Right cardiac atrium (tissue), 5 donors: ENCODE data around the gene TOMM7. TPM values are rescaled to one million over a fixed set of nuclear protein-coding genes. Genes with fewer than 3 reads are reported as not detected.
A peak's percentile ranks its signal among the peaks of the same experiment; 100 is the strongest.

Source experiments
- ATAC-seq, 2 donors: fragments of 200-7000 bp; cut with Tn5 transposase; one replicate each; pipeline versions ENCODE4 v1.8.0 to v1.9.1; 2020; ENCODE audit warnings: moderate library complexity in 2 of 2, mild to moderate bottlenecking in 1 of 2
- DNase-seq, 3 donors: peaks; one replicate each; pipeline ENCODE4 v3.0.0-alpha.2; 2020
- H3K27ac ChIP-seq: one replicate; pipeline ENCODE4 v1.5.1; 2013; ENCODE audit warnings: mild to moderate bottlenecking, low read length, control low read depth, moderate library complexity
- H3K27me3 ChIP-seq: one replicate; pipeline ENCODE4 v1.6.1; 2013; ENCODE audit not compliant: control insufficient read depth, insufficient read depth
- H3K4me1 ChIP-seq: one replicate; pipeline ENCODE4 v1.6.1; 2013; ENCODE audit warnings: low read length; ENCODE audit not compliant: control insufficient read depth, insufficient read depth
- H3K4me3 ChIP-seq: one replicate; pipeline ENCODE4 v1.5.1; 2013; ENCODE audit warnings: low read length, control low read depth
- H3K9me3 ChIP-seq: one replicate; pipeline ENCODE4 v1.6.1; 2013; ENCODE audit warnings: low read length; ENCODE audit not compliant: control insufficient read depth
- WGBS: extraction: QIAGEN DNeasy Blood & Tissue Kit; methylation state at CpG from one replicate; pipeline ENCODE4 v1.1.7; 2013; 5-methylcytosine and 5-hydroxymethylcytosine counted together
- intact Hi-C, 4 donors: fragments of 100-400 bp; cut with DNase I; formaldehyde crosslinking; loops; one replicate each; pipeline versions ENCODE4 v1.11.0 to v1.14.0; 2022 to 2023
- long read RNA-seq, 4 donors: library from polyadenylated mRNA; unstranded; transcript quantifications; one replicate each; pipeline ENCODE4 v2.0.0, GENCODE V29; 2020 to 2021
- polyA plus RNA-seq: library from polyadenylated mRNA; stranded (reverse); fragments of 200-250 nt; gene quantifications from one replicate; pipeline ENCODE4 v1.2.3, GENCODE V29; 2013
- total RNA-seq, 4 donors: library from RNA; stranded (reverse); fragmentation: NEBNext Ultra II Directional; extraction: Animal tissue kit (Norgen Biotek cat#: 25700); gene quantifications; one replicate each; pipeline ENCODE4 v1.2.1, GENCODE V29; 2021
- donor health status: healthy with polysubstance abuse.
- donor health status: DM: no; HTN: yes; CAD: no.
- donor health status: DM: no; HTN: no; CAD: no.
- donor health status: DM: no; HTN: yes; CAD: no; lungs with severe emphysema.
- donor health status: DM: yes; HTN: yes; CAD: no.

The TOMM7 gene
- total RNA-seq = 100 to 1,000 TPM; 447 to 559 (median 471) TPM
- 365 TPM for polyA plus RNA-seq
- long read RNA-seq, donor 1, transcript TOMM7-204 (2 exons, 731 nt) = minor isoform, 6 of 103 reads
- long read RNA-seq, donor 1, transcript TOMM7-201 (3 exons, 778 nt) = major isoform, 95 of 103 reads
- long read RNA-seq, donor 1, partial matches to known transcripts = 0 of 103 reads
- long read RNA-seq, donor 1, other reads (novel, unspliced or antisense) = 2 of 103 reads
- long read RNA-seq, donor 2, transcript TOMM7-204 (2 exons, 731 nt) = minor isoform, 7 of 163 reads
- long read RNA-seq, donor 2, transcript TOMM7-201 (3 exons, 778 nt) = major isoform, 152 of 163 reads
- long read RNA-seq, donor 2, partial matches to known transcripts = 2 of 163 reads
- long read RNA-seq, donor 2, other reads (novel, unspliced or antisense) = 2 of 163 reads
- long read RNA-seq, donor 3, transcript TOMM7-201 (3 exons, 778 nt) = major isoform, 22 of 23 reads
- long read RNA-seq, donor 3, partial matches to known transcripts = 0 of 23 reads
- long read RNA-seq, donor 3, other reads (novel, unspliced or antisense) = 0 of 23 reads
- long read RNA-seq, donor 4, transcript TOMM7-201 (3 exons, 778 nt) = major isoform, 89 of 94 reads
- long read RNA-seq, donor 4, partial matches to known transcripts = 0 of 94 reads
- long read RNA-seq, donor 4, other reads (novel, unspliced or antisense) = 3 of 94 reads

- no peaks in the 10 kb centered on the region for H3K9me3 ChIP-seq
- DNase-seq (peak; percentile 93 to 95 (median 95)), ATAC-seq (peak; percentile 96)
- under 1% methylated on average over 38 of the region's 38 CpGs for WGBS
- no peaks in the 10 kb centered on the region for H3K27me3 ChIP-seq
- H3K4me3 ChIP-seq = peak within 1 kb of the TSS; percentile 87
- peaks cover 4% of the 10 kb centered on the region for H3K4me1 ChIP-seq
- intact Hi-C loops = no loop called here
- H3K27ac ChIP-seq = peak within 1 kb of the TSS; percentile 76
These were observed at the start of gene TOMM7 for GRCh38 chr7:22822486-22823141. TOMM7 (minus strand) TSS chr7:22822849; CDS start chr7:22822779, 70 bp downstream.

GRCh38 chr7:22872096-22872807 is 49.6 kb upstream of the TOMM7 start:
- Histone ChIP-seq H3K4me1 (peaks cover 4% of the 10 kb centered on the region), H3K27ac (no peak overlapping the region), H3K27me3 (no peaks in the 10 kb centered on the region), H3K4me3 (no peak overlapping the region), H3K9me3 (no peaks in the 10 kb centered on the region)
- intact Hi-C loops = no loop called here
- ATAC-seq = peak in 1 of 2 donors; percentile 34
- 46% methylated on average over 7 of the region's 7 CpGs for WGBS
- no peak for DNase-seq

GRCh38 chr7:22871661-22872060 is 49.0 kb upstream of the TOMM7 start:
- Histone ChIP-seq H3K27me3 (no peaks in the 10 kb centered on the region), H3K27ac (no peak overlapping the region), H3K4me1 (peaks cover 4% of the 10 kb centered on the region), H3K4me3 (no peak overlapping the region), H3K9me3 (no peaks in the 10 kb centered on the region)
- ATAC-seq = no peak
- no peak for DNase-seq
- intact Hi-C loops = no loop called here

- no peak for ATAC-seq
- WGBS = 96% methylated on average over 1 of the region's 1 CpG
These were observed 45.9 kb upstream of the TOMM7 start for GRCh38 chr7:22868509-22868908.

GRCh38 chr7:22867589-22867988 is 44.9 kb upstream of the TOMM7 start:
- Histone ChIP-seq H3K27ac (peak overlapping the region; percentile 72), H3K9me3 (no peaks in the 10 kb centered on the region), H3K4me1 (peaks cover 8% of the 10 kb centered on the region), H3K27me3 (no peaks in the 10 kb centered on the region), H3K4me3 (no peak overlapping the region)
- ATAC-seq (peak in 1 of 2 donors; percentile 16), DNase-seq (no peak)
- 56% methylated on average over 2 of the region's 2 CpGs for WGBS
- intact Hi-C loops = no loop called here

More at GRCh38 chr7:22868509-22868908, 45.9 kb upstream of the TOMM7 start:
- Histone ChIP-seq H3K4me3 (no peak overlapping the region), H3K9me3 (no peaks in the 10 kb centered on the region), H3K4me1 (peaks cover 8% of the 10 kb centered on the region), H3K27ac (no peak overlapping the region), H3K27me3 (no peaks in the 10 kb centered on the region)
- intact Hi-C loops = no loop called here
- no peak for DNase-seq

- H3K4me1 ChIP-seq = peaks cover 8% of the 10 kb centered on the region
- DNase-seq (no peak), ATAC-seq (peak; percentile 54 to 57)
- no peak overlapping the region for H3K4me3 ChIP-seq
- no peak overlapping the region for H3K27ac ChIP-seq
- intact Hi-C loops = no loop called here
- H3K27me3 ChIP-seq = no peaks in the 10 kb centered on the region
- 30% methylated on average over 4 of the region's 4 CpGs for WGBS
- no peaks in the 10 kb centered on the region for H3K9me3 ChIP-seq
These were observed 44.4 kb upstream of the TOMM7 start for GRCh38 chr7:22867003-22867402.

GRCh38 chr7:22865602-22865960 is 42.9 kb upstream of the TOMM7 start:
- no peak overlapping the region for H3K4me3 ChIP-seq
- DNase-seq = no peak
- H3K9me3 ChIP-seq = no peaks in the 10 kb centered on the region
- intact Hi-C loops = no loop called here
- H3K4me1 ChIP-seq = peaks cover 8% of the 10 kb centered on the region
- no peak for ATAC-seq
- no peaks in the 10 kb centered on the region for H3K27me3 ChIP-seq
- H3K27ac ChIP-seq = peak overlapping the region; percentile 26
- 81% methylated on average over 2 of the region's 2 CpGs for WGBS

- Histone ChIP-seq H3K27me3 (no peaks in the 10 kb centered on the region), H3K4me3 (no peak overlapping the region), H3K27ac (no peak overlapping the region), H3K9me3 (no peaks in the 10 kb centered on the region), H3K4me1 (peaks cover 8% of the 10 kb centered on the region)
- peak; percentile 34 to 40 for ATAC-seq
- DNase-seq = no peak
- 64% methylated on average over 7 of the region's 7 CpGs for WGBS
- intact Hi-C loops = no loop called here
These were observed 42.4 kb upstream of the TOMM7 start for GRCh38 chr7:22864855-22865601.

GRCh38 chr7:22864301-22864700 is 41.7 kb upstream of the TOMM7 start:
- Histone ChIP-seq H3K9me3 (no peaks in the 10 kb centered on the region), H3K4me3 (no peak overlapping the region), H3K27ac (no peak overlapping the region), H3K27me3 (no peaks in the 10 kb centered on the region), H3K4me1 (peaks cover 8% of the 10 kb centered on the region)
- intact Hi-C loops = no loop called here
- DNase-seq (no peak), ATAC-seq (no peak)
- WGBS = 86% methylated on average over 1 of the region's 1 CpG

GRCh38 chr7:22863156-22863899 is 40.7 kb upstream of the TOMM7 start:
- Histone ChIP-seq H3K4me3 (no peak overlapping the region), H3K27me3 (no peaks in the 10 kb centered on the region), H3K27ac (no peak overlapping the region), H3K4me1 (peaks cover 8% of the 10 kb centered on the region), H3K9me3 (no peaks in the 10 kb centered on the region)
- WGBS = 95% methylated on average over 8 of the region's 8 CpGs
- ATAC-seq = no peak
- intact Hi-C loops = no loop called here
- DNase-seq = no peak
